ENCODE results near the gene PFN3. TPM values are rescaled to one million over a fixed set of nuclear protein-coding genes. Genes with fewer than 3 reads are reported as not detected.
"Not testable (repeated sequence)": the region's sequence is repeated elsewhere in the genome, so short reads cannot be mapped to it uniquely, and the experiment has no call there.

The PFN3 gene
- total RNA-seq, 1 donor from 2014 or later = not detected

DNA sequence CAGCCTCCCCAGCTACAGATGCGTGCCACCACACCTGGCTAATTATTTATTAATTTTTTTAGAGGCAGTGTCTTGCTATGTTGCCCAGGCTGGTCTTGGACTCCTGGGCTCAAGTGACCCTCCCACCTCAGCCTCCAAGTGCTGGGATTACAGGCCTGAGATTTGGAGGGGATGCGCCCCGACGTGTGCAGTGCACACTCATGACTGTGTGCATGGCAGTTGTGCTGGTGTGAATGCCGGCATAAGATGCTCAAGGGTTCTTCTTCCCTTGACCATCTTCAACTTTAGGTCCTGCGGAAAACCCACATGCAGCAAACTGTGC is 19.7 kb downstream of the PFN3 start:
- no peak overlapping the region for H3K4me3 ChIP-seq
- H3K4me1 ChIP-seq = peaks cover 10% of the 10 kb centered on the region
- H3K9me3 ChIP-seq = no peaks in the 10 kb centered on the region
- TF ChIP-seq POLR2AphosphoS5 (IDR thresholded peaks at IDR 0.05; ENCODE audit: insufficient read depth in 1 of 2, low read depth in 1 of 2) = no peak
- TF ChIP-seq, protein P1, sequence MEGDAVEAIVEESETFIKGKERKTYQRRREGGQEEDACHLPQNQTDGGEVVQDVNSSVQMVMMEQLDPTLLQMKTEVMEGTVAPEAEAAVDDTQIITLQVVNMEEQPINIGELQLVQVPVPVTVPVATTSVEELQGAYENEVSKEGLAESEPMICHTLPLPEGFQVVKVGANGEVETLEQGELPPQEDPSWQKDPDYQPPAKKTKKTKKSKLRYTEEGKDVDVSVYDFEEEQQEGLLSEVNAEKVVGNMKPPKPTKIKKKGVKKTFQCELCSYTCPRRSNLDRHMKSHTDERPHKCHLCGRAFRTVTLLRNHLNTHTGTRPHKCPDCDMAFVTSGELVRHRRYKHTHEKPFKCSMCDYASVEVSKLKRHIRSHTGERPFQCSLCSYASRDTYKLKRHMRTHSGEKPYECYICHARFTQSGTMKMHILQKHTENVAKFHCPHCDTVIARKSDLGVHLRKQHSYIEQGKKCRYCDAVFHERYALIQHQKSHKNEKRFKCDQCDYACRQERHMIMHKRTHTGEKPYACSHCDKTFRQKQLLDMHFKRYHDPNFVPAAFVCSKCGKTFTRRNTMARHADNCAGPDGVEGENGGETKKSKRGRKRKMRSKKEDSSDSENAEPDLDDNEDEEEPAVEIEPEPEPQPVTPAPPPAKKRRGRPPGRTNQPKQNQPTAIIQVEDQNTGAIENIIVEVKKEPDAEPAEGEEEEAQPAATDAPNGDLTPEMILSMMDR (IDR thresholded peaks at IDR 0.05) = no peak
- no peak for TF ChIP-seq POLR2A (IDR thresholded peaks at IDR 0.05)
- no peak overlapping the region for H3K27ac ChIP-seq
- intact Hi-C loops (cut with DNase I) = no loop called here
- no peak for DNase-seq (ENCODE audit: extremely low spot score in 2 of 2)
- no peaks in the 10 kb centered on the region for H3K27me3 ChIP-seq
- H3K36me3 ChIP-seq = no peaks in the 10 kb centered on the region

DNA sequence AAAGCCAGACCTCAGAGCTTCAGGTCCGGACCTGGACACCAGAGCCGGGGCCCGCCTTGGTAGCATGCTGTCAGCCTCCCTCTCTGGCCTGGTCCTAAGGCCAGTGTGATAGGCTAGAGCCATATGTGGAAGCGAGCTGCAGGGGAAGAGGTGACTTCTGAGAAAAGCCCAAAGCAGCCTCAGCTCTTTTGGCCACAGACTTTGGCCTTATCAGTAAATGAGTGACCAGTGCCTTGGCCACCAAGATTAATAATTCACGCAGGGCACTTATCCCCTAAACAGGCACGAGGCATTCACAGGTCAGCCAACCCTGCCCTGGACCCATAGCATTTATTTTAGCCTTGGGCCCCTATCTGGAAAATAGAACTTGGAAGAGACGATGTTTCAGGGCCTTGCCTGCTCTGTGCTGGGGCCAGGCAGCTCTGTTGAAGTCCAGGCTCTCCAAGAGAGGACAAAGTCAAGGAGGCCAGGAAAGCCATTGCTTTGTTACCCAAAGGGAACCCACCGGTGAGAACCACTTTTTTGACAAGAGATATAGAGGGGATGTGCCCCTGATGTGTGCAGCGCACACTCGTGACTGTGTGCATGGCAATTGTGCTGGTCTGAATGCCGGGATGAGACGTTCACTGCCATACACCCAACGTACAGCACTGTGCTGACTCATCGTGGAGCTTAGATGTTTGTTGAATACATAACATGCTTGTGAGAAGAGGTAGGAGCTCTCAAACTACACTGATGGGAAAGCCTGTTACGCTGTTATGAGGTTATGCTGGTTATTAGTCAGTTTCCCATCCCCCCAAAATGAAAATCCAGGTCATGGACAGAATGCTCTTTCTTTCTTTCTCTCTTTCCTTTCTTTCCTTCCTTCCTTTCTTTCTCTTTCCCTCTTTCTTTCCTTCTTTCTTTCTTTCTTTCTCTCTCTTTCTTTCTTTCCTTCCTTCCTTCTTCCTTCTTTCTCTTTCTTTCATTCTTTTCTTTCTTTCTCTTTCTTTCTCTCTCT is 21.3 kb downstream of the PFN3 start:
- Histone ChIP-seq H3K27ac (no peak overlapping the region), H3K36me3 (no peaks in the 10 kb centered on the region), H3K4me3 (no peak overlapping the region), H3K4me1 (peaks cover 8% of the 10 kb centered on the region), H3K27me3 (no peaks in the 10 kb centered on the region), H3K9me3 (no peaks in the 10 kb centered on the region)
- intact Hi-C loops (cut with DNase I) = no loop called here
- DNase-seq (ENCODE audit: extremely low spot score in 2 of 2) = no peak
- TF ChIP-seq POLR2A (IDR thresholded peaks at IDR 0.05) = no peak
- TF ChIP-seq POLR2AphosphoS5 (IDR thresholded peaks at IDR 0.05; ENCODE audit: insufficient read depth in 1 of 2, low read depth in 1 of 2) = no peak
- TF ChIP-seq, protein P1 (IDR thresholded peaks at IDR 0.05) = no peak

DNA sequence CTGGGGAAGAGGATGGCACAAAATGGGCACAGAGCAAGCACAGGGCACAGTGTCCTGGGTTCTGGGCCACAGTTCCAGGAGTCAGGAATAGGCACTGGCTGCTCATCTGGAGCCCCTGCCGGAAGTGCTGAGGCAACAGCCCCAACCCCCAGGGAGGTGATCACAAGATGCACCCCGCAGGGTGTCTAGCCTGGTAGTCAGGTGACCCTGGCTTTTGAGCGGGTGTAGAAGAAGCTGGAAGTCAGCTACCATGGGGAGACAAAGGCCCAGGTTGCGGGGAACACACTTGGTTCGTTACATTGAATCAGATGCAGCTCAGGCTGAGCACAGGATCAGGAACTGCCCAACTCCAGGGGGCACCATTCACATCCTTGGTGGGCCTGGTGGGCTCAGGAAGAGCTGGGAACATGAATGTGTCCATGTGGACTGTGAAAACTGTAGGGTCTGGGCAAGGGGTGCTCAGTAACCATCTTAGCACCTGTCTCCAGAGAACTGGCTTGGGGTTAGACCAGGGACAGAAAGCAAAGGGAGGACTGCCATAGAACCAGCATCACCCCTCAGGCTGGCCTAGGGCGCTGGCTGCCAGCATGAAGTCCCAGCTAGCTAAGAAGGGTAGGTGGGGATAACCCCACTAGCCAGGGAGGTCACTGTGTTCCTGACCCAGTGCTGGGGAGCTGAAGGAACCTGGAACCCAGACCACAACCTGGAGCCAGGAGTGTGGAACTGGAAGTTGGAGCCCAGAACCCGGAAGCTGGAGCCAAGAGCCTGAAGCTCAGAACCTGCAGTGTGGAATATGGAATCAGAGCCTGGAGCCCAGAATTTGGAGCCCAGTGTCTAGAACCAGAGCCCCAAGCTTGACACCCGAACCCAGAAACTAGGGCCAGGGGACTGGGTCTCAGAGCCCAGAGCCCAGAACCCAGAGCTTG is 22.3 kb downstream of the PFN3 start:
- H3K4me3 ChIP-seq = no peak overlapping the region
- intact Hi-C loops (cut with DNase I) = no loop called here
- DNase-seq (ENCODE audit: extremely low spot score in 2 of 2) = no peak
- H3K27ac ChIP-seq = no peak overlapping the region
- no peaks in the 10 kb centered on the region for H3K36me3 ChIP-seq
- no peaks in the 10 kb centered on the region for H3K9me3 ChIP-seq
- TF ChIP-seq, protein P1 (IDR thresholded peaks at IDR 0.05) = no peak
- no peak for TF ChIP-seq POLR2A (IDR thresholded peaks at IDR 0.05)
- TF ChIP-seq POLR2AphosphoS5 (IDR thresholded peaks at IDR 0.05; ENCODE audit: insufficient read depth in 1 of 2, low read depth in 1 of 2) = no peak
- no peaks in the 10 kb centered on the region for H3K27me3 ChIP-seq
- H3K4me1 ChIP-seq = peaks cover 16% of the 10 kb centered on the region

DNA sequence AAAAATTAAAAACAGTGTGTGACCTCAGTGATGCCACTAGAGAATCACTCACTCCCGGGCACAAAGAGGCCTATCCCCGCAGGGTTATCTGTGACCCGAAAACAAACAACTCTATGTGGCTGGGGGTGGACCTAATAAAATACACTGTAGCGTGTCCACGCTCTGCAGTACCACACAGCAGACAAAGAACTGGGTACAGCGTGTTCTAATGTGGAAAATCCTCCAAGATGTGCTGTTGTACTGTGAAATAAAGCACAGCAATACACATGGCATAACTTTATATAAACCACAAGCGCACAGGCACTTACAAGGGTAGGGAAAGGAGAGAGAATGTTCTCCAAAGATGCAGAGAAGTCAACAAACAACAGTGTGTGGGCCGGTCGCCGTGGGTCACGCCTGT is 24.4 kb downstream of the PFN3 start:
- Histone ChIP-seq H3K4me1 (peaks cover 35% of the 10 kb centered on the region), H3K4me3 (no peak overlapping the region), H3K9me3 (no peaks in the 10 kb centered on the region), H3K27ac (no peak overlapping the region), H3K36me3 (no peaks in the 10 kb centered on the region), H3K27me3 (no peaks in the 10 kb centered on the region)
- DNase-seq (ENCODE audit: extremely low spot score in 2 of 2) = no peak
- TF ChIP-seq POLR2AphosphoS5 (IDR thresholded peaks at IDR 0.05; ENCODE audit: insufficient read depth in 1 of 2, low read depth in 1 of 2) (no peak), POLR2A (IDR thresholded peaks at IDR 0.05) (no peak)
- TF ChIP-seq, protein P1 (IDR thresholded peaks at IDR 0.05) = no peak
- intact Hi-C loops (cut with DNase I) = no loop called here

DNA sequence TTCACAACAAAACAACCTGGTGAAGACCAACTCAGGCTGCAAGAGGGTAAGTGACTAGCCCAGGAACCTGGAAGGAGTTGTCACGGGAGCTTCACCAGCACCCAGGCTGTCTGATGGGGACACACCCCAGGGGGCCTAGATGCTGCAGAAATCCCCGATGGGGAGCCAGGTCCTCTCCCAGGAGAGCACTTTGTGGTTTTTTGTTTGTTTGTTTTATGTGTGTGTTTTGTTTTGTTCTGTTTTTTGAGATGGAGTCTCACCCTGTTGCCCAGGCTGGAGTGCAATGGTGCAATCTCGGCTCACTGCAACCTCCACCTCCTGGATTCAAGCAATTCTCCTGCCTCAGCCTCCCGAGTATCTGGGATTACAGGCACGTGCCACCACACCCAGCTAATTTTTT is 24.9 kb downstream of the PFN3 start:
- H3K27me3 ChIP-seq; H3K4me3 ChIP-seq; H3K36me3 ChIP-seq; DNase-seq (ENCODE audit: extremely low spot score in 2 of 2); H3K9me3 ChIP-seq; intact Hi-C loops (cut with DNase I): not testable (repeated sequence)
- peaks cover 38% of the 10 kb centered on the region for H3K4me1 ChIP-seq
- peak overlapping the region; percentile 62 for H3K27ac ChIP-seq

All from vagina (tissue), 2 donors.